ENCODE results near the gene DDIT4. TPM values are rescaled to one million over a fixed set of nuclear protein-coding genes. Genes with fewer than 3 reads are reported as not detected.

Gene DDIT4
- total and polyA plus RNA-seq, 9 of the 15 experiments (the other 6 are each of a cell fraction or from before 2014, with no cell fraction given) = 8.2 to 675 (median 159) TPM

- TF ChIP-seq STAT5B (CRISPR knock-in tag; IDR thresholded peaks at IDR 0.05) = no peak
- TF ChIP-seq ZNF282 (CRISPR knock-in tag; IDR thresholded peaks at IDR 0.05) = no peak
- TF ChIP-seq ZNF239 (CRISPR knock-in tag; IDR thresholded peaks at IDR 0.05) = peak; percentile 29; the same call in 1 of the 2 replicates
- TF ChIP-seq TAF9B (IDR thresholded peaks at IDR 0.05; ENCODE audit: partially characterized antibody) = no peak
- TF ChIP-seq ZHX1 (conservative IDR thresholded peaks at IDR 0.05; ENCODE audit: low read length) = no peak
- TF ChIP-seq SMAD3 (CRISPR knock-in tag; conservative IDR thresholded peaks at IDR 0.05) = 0 out of 2 replicates have a peak, but pooled peaks have one; percentile 58
- TF ChIP-seq NCOA4 (IDR thresholded peaks at IDR 0.05; ENCODE audit: partially characterized antibody) = no peak
- 0 out of 4 replicates have a peak, but pooled peaks of 1 of the 2 experiments have one; percentile 34 for TF ChIP-seq MAZ (CRISPR knock-in tag; conservative IDR thresholded peaks at IDR 0.05 in 1 of 2, IDR thresholded peaks at IDR 0.05 in 1 of 2)
- TF ChIP-seq ZNF644 (tag; IDR thresholded peaks at IDR 0.05; ENCODE audit: low read depth) = no peak; the same call in 1 of the 2 replicates
- TF ChIP-seq NFRKB (IDR thresholded peaks at IDR 0.05; ENCODE audit: low read depth) = no peak; the same call in 1 of the 2 replicates
- peak; percentile 67 for TF ChIP-seq MEIS2 (IDR thresholded peaks at IDR 0.05; ENCODE audit: partially characterized antibody)
- no peak for TF ChIP-seq ILF3 (IDR thresholded peaks at IDR 0.05; ENCODE audit: borderline replicate concordance)
- TF ChIP-seq SNIP1 (IDR thresholded peaks at IDR 0.05; ENCODE audit: low read depth) = no peak
- TF ChIP-seq JUN (IDR thresholded peaks at IDR 0.05; ENCODE audit: borderline replicate concordance, low read depth, low read length) = peak; percentile 50; the same call in 1 of the 2 replicates
- no peak for TF ChIP-seq JUN (CRISPR knock-in tag; IDR thresholded peaks at IDR 0.05; ENCODE audit: borderline replicate concordance)
- no peak for TF ChIP-seq NCOR1 (IDR thresholded peaks at IDR 0.05)
- no peak for TF ChIP-seq ZBTB1 (CRISPR knock-in tag; IDR thresholded peaks at IDR 0.05; ENCODE audit: borderline replicate concordance, low read depth)
- TF ChIP-seq NR1H2 (CRISPR knock-in tag; IDR thresholded peaks at IDR 0.05) = no peak
- no peak for TF ChIP-seq ZKSCAN3 (CRISPR knock-in tag; IDR thresholded peaks at IDR 0.05)
- no peak for TF ChIP-seq ZNF449 (CRISPR knock-in tag; IDR thresholded peaks at IDR 0.05)
- no peak for TF ChIP-seq SP1 (CRISPR knock-in tag; IDR thresholded peaks at IDR 0.05)
- peak; percentile 91 for TF ChIP-seq ZNF583 (CRISPR knock-in tag; IDR thresholded peaks at IDR 0.05)
- TF ChIP-seq, protein P1, sequence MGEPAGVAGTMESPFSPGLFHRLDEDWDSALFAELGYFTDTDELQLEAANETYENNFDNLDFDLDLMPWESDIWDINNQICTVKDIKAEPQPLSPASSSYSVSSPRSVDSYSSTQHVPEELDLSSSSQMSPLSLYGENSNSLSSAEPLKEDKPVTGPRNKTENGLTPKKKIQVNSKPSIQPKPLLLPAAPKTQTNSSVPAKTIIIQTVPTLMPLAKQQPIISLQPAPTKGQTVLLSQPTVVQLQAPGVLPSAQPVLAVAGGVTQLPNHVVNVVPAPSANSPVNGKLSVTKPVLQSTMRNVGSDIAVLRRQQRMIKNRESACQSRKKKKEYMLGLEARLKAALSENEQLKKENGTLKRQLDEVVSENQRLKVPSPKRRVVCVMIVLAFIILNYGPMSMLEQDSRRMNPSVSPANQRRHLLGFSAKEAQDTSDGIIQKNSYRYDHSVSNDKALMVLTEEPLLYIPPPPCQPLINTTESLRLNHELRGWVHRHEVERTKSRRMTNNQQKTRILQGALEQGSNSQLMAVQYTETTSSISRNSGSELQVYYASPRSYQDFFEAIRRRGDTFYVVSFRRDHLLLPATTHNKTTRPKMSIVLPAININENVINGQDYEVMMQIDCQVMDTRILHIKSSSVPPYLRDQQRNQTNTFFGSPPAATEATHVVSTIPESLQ (CRISPR knock-in tag; IDR thresholded peaks at IDR 0.05) = no peak
- TF ChIP-seq WHSC1 (IDR thresholded peaks at IDR 0.05; ENCODE audit: low read length) = peak; percentile 73
Measured at GRCh38 chr10:72319416-72320254, 45.9 kb downstream of the DDIT4 start (continued).
